Endothelial cell of umbilical vein (primary cell): ENCODE measurements around the gene PSG3. TPM values are rescaled to one million over a fixed set of nuclear protein-coding genes. Genes with fewer than 3 reads are reported as not detected.

ENCODE experiments used
- BruUV-seq: library from RNA; stranded (reverse); fragments of 400-500 nt; replicated peaks from 2 replicates; lab custom pipeline; 2021; lab: Mats Ljungman, UMichigan
- CTCF ChIA-PET: fragments of 300-600, 350-600 bp; sonication (Branson Sonifier 250); formaldehyde crosslinking; loops from one replicate; lab custom pipeline; 2021; ENCODE audit warnings: antibody characterized with exemption, inconsistent platforms; lab: Charles Lee
- POLR2A ChIA-PET: fragments of 300-600, 350-600 bp; sonication (Branson Sonifier 250); formaldehyde crosslinking; loops from one replicate; lab custom pipeline; 2021; ENCODE audit warnings: antibody characterized with exemption, inconsistent platforms; lab: Charles Lee
- DNase-seq: peaks from one replicate; pipeline ENCODE4 v3.0.0-alpha.2; 2011; ENCODE audit warnings: low read depth, low spot score
- FAIRE-seq: peaks from 2 replicates; lab custom pipeline; 2011; peaks lifted over from hg19 to GRCh38; lab: Jason Lieb, UNC
- H2AFZ ChIP-seq: 2 replicates; pipeline ENCODE4 v1.6.0; 2012; ENCODE audit warnings: low read depth, low read length, control low read depth, inconsistent platforms
- H3K27ac ChIP-seq: 2 replicates; pipeline ENCODE4 v1.5.1; 2011; ENCODE audit warnings: low read depth, mild to moderate bottlenecking, control low read depth, low read length, moderate library complexity; ENCODE audit not compliant: insufficient read depth
- H3K27me3 ChIP-seq, 2 experiments: 2 replicates each; pipeline versions ENCODE4 v1.6.0 to v1.6.1; 2011; ENCODE audit warnings: low read length in 2 of 2, mixed read lengths in 1 of 2; ENCODE audit not compliant: control insufficient read depth in 2 of 2, insufficient read depth in 2 of 2
- H3K36me3 ChIP-seq, 2 experiments: 2 replicates in 1 of 2; 3 replicates in 1 of 2; pipeline ENCODE4 v1.5.1; 2011; ENCODE audit warnings: low read length in 2 of 2, mild to moderate bottlenecking in 1 of 2, moderate library complexity in 1 of 2; ENCODE audit not compliant: control insufficient read depth in 2 of 2, insufficient read depth in 2 of 2; ENCODE audit errors: extremely low read depth in 1 of 2
- H3K4me1 ChIP-seq: 3 replicates; pipeline ENCODE4 v1.5.1; 2011; ENCODE audit warnings: mild to moderate bottlenecking, low read length; ENCODE audit not compliant: control insufficient read depth, insufficient read depth; ENCODE audit errors: extremely low read depth
- H3K4me2 ChIP-seq: 2 replicates; pipeline ENCODE4 v1.6.1; 2011; ENCODE audit warnings: low read length, control low read depth, mixed read lengths; ENCODE audit not compliant: insufficient read depth
- H3K4me3 ChIP-seq, 3 experiments: fragments of 200-600 bp in 1 of 3; sonication (generic), shearing (Covaris generic) in 1 of 3; replicated peaks in 1 of 3; 2 replicates each; pipeline ENCODE4 v1.5.1; 2011 to 2016; ENCODE audit warnings: control low read depth in 3 of 3, low read length in 3 of 3, mild to moderate bottlenecking in 2 of 3, inconsistent platforms in 1 of 3, low read depth in 1 of 3, moderate library complexity in 1 of 3; ENCODE audit not compliant: insufficient read depth in 1 of 3
- H3K79me2 ChIP-seq: 2 replicates; pipeline ENCODE4 v1.6.0; 2012; ENCODE audit warnings: low read length, inconsistent platforms; ENCODE audit not compliant: control insufficient read depth, insufficient read depth
- H3K9ac ChIP-seq: replicated peaks from 2 replicates; pipeline ENCODE3; 2011; ENCODE audit warnings: low read length, control low read depth; ENCODE audit not compliant: insufficient read depth; ENCODE audit errors: extremely low read depth
- H3K9me1 ChIP-seq: replicated peaks from 3 replicates; pipeline ENCODE4 v1.6.0; 2011; ENCODE audit warnings: mild to moderate bottlenecking, low read length; ENCODE audit not compliant: control insufficient read depth, insufficient read depth; ENCODE audit errors: extremely low read depth
- H3K9me3 ChIP-seq: replicated peaks from 2 replicates; pipeline ENCODE4 v1.5.1; 2012; ENCODE audit warnings: low read length, inconsistent platforms; ENCODE audit not compliant: control insufficient read depth, insufficient read depth
- H4K20me1 ChIP-seq: replicated peaks from 2 replicates; pipeline ENCODE3; 2011; ENCODE audit warnings: mild to moderate bottlenecking, low read length; ENCODE audit not compliant: control insufficient read depth, insufficient read depth; ENCODE audit errors: extremely low read depth
- CTCF ChIP-seq, 2 donors: IDR thresholded peaks; 1 replicate in 1 of 2; 2 replicates in 1 of 2; pipeline ENCODE4 v1.5.1; 2011; ENCODE audit warnings: low read length in 2 of 2, mild to moderate bottlenecking in 2 of 2, moderate library complexity in 2 of 2, control low read depth in 1 of 2, inconsistent platforms in 1 of 2, low read depth in 1 of 2; ENCODE audit not compliant: insufficient read depth in 1 of 2; ENCODE audit errors: extremely low read depth in 1 of 2
- EZH2 ChIP-seq: IDR thresholded peaks from 2 replicates; pipeline ENCODE4 v1.6.1; 2012; ENCODE audit warnings: borderline replicate concordance, low read depth, mild to moderate bottlenecking, moderate library complexity, low read length, inconsistent platforms; ENCODE audit not compliant: severe bottlenecking
- FOS ChIP-seq: IDR thresholded peaks from 2 replicates; pipeline ENCODE4 v1.6.1; 2011; ENCODE audit warnings: mild to moderate bottlenecking, low read length, moderate library complexity, borderline replicate concordance; ENCODE audit not compliant: insufficient read depth
- GATA2 ChIP-seq: IDR thresholded peaks from 2 replicates; pipeline ENCODE4 v1.7.0; 2011; ENCODE audit warnings: low read depth, mild to moderate bottlenecking, moderate library complexity, mixed read lengths, low read length; ENCODE audit not compliant: insufficient read length, insufficient read depth
- JUN ChIP-seq: IDR thresholded peaks from 2 replicates; pipeline ENCODE4 v1.6.1; 2011; ENCODE audit warnings: borderline replicate concordance, low read depth; ENCODE audit not compliant: insufficient read length, insufficient read depth
- MAX ChIP-seq: IDR thresholded peaks from 2 replicates; pipeline ENCODE4 v1.6.1; 2011; ENCODE audit not compliant: insufficient read depth, insufficient read length
- MYC ChIP-seq: IDR thresholded peaks from one replicate; pipeline ENCODE4 v1.6.1; 2011; ENCODE audit warnings: mild to moderate bottlenecking, low read depth, low read length
- POLR2A ChIP-seq: IDR thresholded peaks from 2 replicates; pipeline ENCODE4 v1.6.1; 2012; ENCODE audit warnings: low read depth, mild to moderate bottlenecking, control low read depth, low read length
- POLR2AphosphoS5 ChIP-seq: IDR thresholded peaks from 2 replicates; pipeline ENCODE4 v1.6.1; 2012; ENCODE audit warnings: low read depth, mild to moderate bottlenecking, control low read depth, low read length, moderate library complexity; ENCODE audit not compliant: insufficient read depth
- dilution Hi-C: fragments of 300-500 bp; cut with MboI; formaldehyde crosslinking; loops from one replicate; pipeline ENCODE4 v1.15.0; 2019; ENCODE audit warnings: low sequenced_read_pairs; ENCODE audit not compliant: extremely low pct_ligation_motif_present
- intact Hi-C: fragments of 100-400 bp; cut with micrococcal nuclease; formaldehyde crosslinking; loops from one replicate; pipeline ENCODE4 v1.10.0; 2022
- polyA plus RNA-seq, 4 experiments: library from polyadenylated mRNA; depleted of rRNA in 3 of 4; stranded (reverse) in 3 of 4; unstranded in 1 of 4; fragments of >200 nt; gene quantifications; 2 replicates each; pipeline versions ENCODE4 v1.2.1 to v1.2.3, GENCODE V29; 2011 to 2012; ENCODE audit warnings: missing spikeins in 1 of 4
- total RNA-seq: library from RNA; stranded (reverse); gene quantifications from 2 replicates; pipeline ENCODE4 v1.2.3, GENCODE V29; 2021

Gene PSG3
- total and polyA plus RNA-seq, 2 donors (not counting 3 experiments of a cell fraction or from before 2014, with no cell fraction given), result not detected

GRCh38 chr19:42695811-42696503 lies 44.3 kb downstream of the PSG3 start:
- ChIA-PET CTCF (no interaction called here), POLR2A (no interaction called here)
- Histone ChIP-seq H3K9ac (no peak overlapping the region), H4K20me1 (no peaks in the 10 kb centered on the region), H3K36me3 (no peaks in the 10 kb centered on the region), H3K4me3 (no peak overlapping the region), H2AFZ (no peak overlapping the region), H3K9me3 (no peaks in the 10 kb centered on the region), H3K79me2 (no peaks in the 10 kb centered on the region), H3K4me1 (no peaks in the 10 kb centered on the region), H3K27ac (no peak overlapping the region), H3K9me1 (no peaks in the 10 kb centered on the region), H3K4me2 (no peak overlapping the region), H3K27me3 (no peaks in the 10 kb centered on the region)
- TF ChIP-seq FOS (no peak), GATA2 (no peak), MYC (no peak), MAX (no peak), CTCF (IDR thresholded peaks at IDR 0.05; ENCODE audit: extremely low read depth in 1 of 2, insufficient read depth in 1 of 2, low read depth in 1 of 2, low read length in 2 of 2) (no peak), POLR2A (no peak), POLR2AphosphoS5 (no peak), JUN (no peak), EZH2 (no peak)
- FAIRE-seq (no peak), DNase-seq (no peak)
- no TSS peak for BruUV-seq
- dilution Hi-C loops (no loop called here), intact Hi-C loops (loop anchor here (10.0 kb wide), 1 partner anchor 69 kb away; the partner anchor contains the start of gene PSG8)
